Mesodermal cell (in vitro differentiated cells): Measurements from ENCODE around the gene KLHL35.

Experiments used
- H3K27ac ChIP-seq: 2 replicates; pipeline ENCODE4 v1.7.0; 2013; ENCODE audit warnings: mild to moderate bottlenecking, low read depth, low read length, moderate library complexity; ENCODE audit not compliant: severe bottlenecking
- H3K36me3 ChIP-seq: 2 replicates; pipeline ENCODE4 v1.7.1; 2013; ENCODE audit warnings: mild to moderate bottlenecking, low read length, moderate library complexity; ENCODE audit not compliant: control insufficient read depth, insufficient read depth
- H3K4me1 ChIP-seq: one replicate; pipeline ENCODE4 v1.7.1; 2013; ENCODE audit warnings: mild to moderate bottlenecking, low read length; ENCODE audit not compliant: insufficient read depth, control insufficient read depth, poor library complexity, severe bottlenecking
- H3K4me3 ChIP-seq: 2 replicates; pipeline ENCODE4 v1.7.0; 2013; ENCODE audit warnings: low read length, control low read depth, mild to moderate bottlenecking; ENCODE audit not compliant: insufficient read depth, poor library complexity, severe bottlenecking; ENCODE audit errors: extremely low read depth
- H3K9me3 ChIP-seq: 2 replicates; pipeline ENCODE4 v1.7.1; 2013; ENCODE audit warnings: mild to moderate bottlenecking, low read length, moderate library complexity; ENCODE audit not compliant: control insufficient read depth
- WGBS, 2 experiments: methylation state at CpG; one replicate each; pipeline ENCODE4 v1.1.5; 2013; ENCODE audit warnings: missing lambda C conversion rate in 2 of 2; ENCODE audit not compliant: insufficient coverage in 2 of 2; 5-methylcytosine and 5-hydroxymethylcytosine counted together

The KLHL35 gene

GRCh38 chr11:75439495-75440120, 6.6 kb upstream of the KLHL35 start:
- no peaks in the 10 kb centered on the region for H3K36me3 ChIP-seq
- no peaks in the 10 kb centered on the region for H3K9me3 ChIP-seq
- no peaks in the 10 kb centered on the region for H3K4me1 ChIP-seq
- WGBS, 2 experiments = 90 to 91% methylated on average over 11 to 13 of the region's 13 CpGs
- H3K4me3 ChIP-seq = no peak overlapping the region
- H3K27ac ChIP-seq = no peak overlapping the region

GRCh38 chr11:75439026-75439425, 6.0 kb upstream of the KLHL35 start:
- H3K27ac ChIP-seq = no peak overlapping the region
- no peaks in the 10 kb centered on the region for H3K9me3 ChIP-seq
- no peaks in the 10 kb centered on the region for H3K4me1 ChIP-seq
- WGBS, 2 experiments = 81 to 85% methylated on average over 8 to 12 of the region's 14 CpGs
- no peak overlapping the region for H3K4me3 ChIP-seq
- H3K36me3 ChIP-seq = no peaks in the 10 kb centered on the region

- no peaks in the 10 kb centered on the region for H3K4me1 ChIP-seq
- WGBS, 2 experiments = 94 to 96% methylated on average over 9 to 10 of the region's 13 CpGs
- no peak overlapping the region for H3K27ac ChIP-seq
- no peaks in the 10 kb centered on the region for H3K9me3 ChIP-seq
- H3K4me3 ChIP-seq = no peak overlapping the region
- no peaks in the 10 kb centered on the region for H3K36me3 ChIP-seq
Observed at GRCh38 chr11:75437966-75438659, 5.1 kb upstream of the KLHL35 start.

- WGBS, 2 experiments = 94 to 96% methylated on average over 9 of the region's 9 CpGs
- no peaks in the 10 kb centered on the region for H3K36me3 ChIP-seq
- H3K4me3 ChIP-seq = no peak overlapping the region
- no peaks in the 10 kb centered on the region for H3K9me3 ChIP-seq
- no peak overlapping the region for H3K27ac ChIP-seq
- no peaks in the 10 kb centered on the region for H3K4me1 ChIP-seq
Observed at GRCh38 chr11:75436806-75437205, 3.8 kb upstream of the KLHL35 start.

GRCh38 chr11:75435571-75435925, 2.5 kb upstream of the KLHL35 start:
- H3K4me1 ChIP-seq = peaks cover 4% of the 10 kb centered on the region

GRCh38 chr11:75434886-75435570, 2.0 kb upstream of the KLHL35 start:
- Histone ChIP-seq H3K4me1 (peaks cover 6% of the 10 kb centered on the region), H3K9me3 (no peaks in the 10 kb centered on the region), H3K36me3 (no peaks in the 10 kb centered on the region), H3K4me3 (no peak overlapping the region), H3K27ac (no peak overlapping the region)
- 86 to 91% methylated on average over 11 to 12 of the region's 12 CpGs for WGBS, 2 experiments

More at GRCh38 chr11:75435571-75435925, 2.5 kb upstream of the KLHL35 start:
- Histone ChIP-seq H3K36me3 (no peaks in the 10 kb centered on the region), H3K4me3 (no peak overlapping the region), H3K9me3 (no peaks in the 10 kb centered on the region), H3K27ac (no peak overlapping the region)
- WGBS, 2 experiments = 93 to 95% methylated on average over 9 of the region's 9 CpGs

- no peaks in the 10 kb centered on the region for H3K36me3 ChIP-seq
- no peak overlapping the region for H3K4me3 ChIP-seq
- H3K27ac ChIP-seq = no peak overlapping the region
- WGBS, 2 experiments = 89 to 94% methylated on average over 2 to 4 of the region's 4 CpGs
- peaks cover 6% of the 10 kb centered on the region for H3K4me1 ChIP-seq
- H3K9me3 ChIP-seq = peaks cover 6% of the 10 kb centered on the region
Observed at GRCh38 chr11:75434051-75434450, 1.0 kb upstream of the KLHL35 start.

- Histone ChIP-seq H3K9me3 (peaks cover 10% of the 10 kb centered on the region), H3K4me1 (peaks cover 6% of the 10 kb centered on the region), H3K27ac (no peak overlapping the region), H3K36me3 (no peaks in the 10 kb centered on the region), H3K4me3 (no peak overlapping the region)
- WGBS, 2 experiments = 81 to 83% methylated on average over 6 of the region's 6 CpGs
Observed at GRCh38 chr11:75433443-75433842, 440 bp upstream of the KLHL35 start.

- H3K27ac ChIP-seq = no peak overlapping the region
- no peak overlapping the region for H3K4me3 ChIP-seq
- H3K9me3 ChIP-seq = peaks cover 10% of the 10 kb centered on the region
- 34 to 38% methylated on average over 8 to 9 of the region's 16 CpGs for WGBS, 2 experiments
- peaks cover 6% of the 10 kb centered on the region for H3K4me1 ChIP-seq
- no peaks in the 10 kb centered on the region for H3K36me3 ChIP-seq
Observed at GRCh38 chr11:75431533-75432525, 1.2 kb downstream of the KLHL35 start.
